GM18498 (cell line): ENCODE data around the gene SSBP1.
"Not testable (repeated sequence)": the region's sequence is repeated elsewhere in the genome, so short reads cannot be mapped to it uniquely, and the experiment has no call there.

Experiments
- ATAC-seq: cut with Tn5 transposase; IDR thresholded peaks from one replicate; pipeline ENCODE4 v1.9.1; 2021; ENCODE audit warnings: mild to moderate bottlenecking, moderate library complexity; ENCODE audit not compliant: unreplicated experiment

SSBP1 gene

DNA sequence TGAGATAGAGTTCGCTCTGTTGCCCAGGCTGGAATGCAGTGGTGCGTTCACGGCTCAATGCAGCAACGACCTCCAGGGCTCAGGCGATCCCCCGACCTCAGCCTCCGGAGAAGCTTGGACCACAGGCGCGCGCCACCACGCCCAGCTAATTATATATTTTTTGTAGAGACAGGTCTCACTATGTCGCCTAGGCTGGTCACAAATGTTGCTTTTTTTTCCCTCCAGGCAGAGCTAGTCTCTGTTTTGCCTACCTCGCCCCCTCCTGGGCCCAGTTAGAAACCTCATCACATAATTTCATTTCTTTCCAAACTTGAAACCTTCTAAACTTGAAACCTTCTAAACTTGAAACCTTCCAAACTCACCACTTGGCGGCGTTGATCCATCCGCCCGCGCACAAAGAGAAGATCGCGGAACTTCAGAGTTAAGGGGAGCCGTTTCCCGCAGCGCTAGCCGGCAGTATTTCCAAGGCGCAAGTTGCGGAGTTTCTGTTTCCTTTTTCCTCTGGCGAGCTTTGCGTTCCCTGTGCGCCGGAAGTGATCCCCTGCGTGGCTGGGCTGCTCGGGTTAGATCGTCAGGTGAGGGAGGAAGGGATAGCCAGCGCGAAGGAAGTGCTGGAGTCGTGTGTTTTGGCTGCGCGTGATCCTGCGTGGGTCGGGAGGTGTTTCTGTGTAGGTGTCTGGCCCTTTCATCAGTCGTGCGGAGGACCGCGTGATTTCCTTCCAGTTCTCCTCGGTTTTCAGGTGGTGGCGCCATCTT lies at the start of gene SSBP1:
SSBP1 (plus strand) TSS at position 523 of the 756 bp plus-strand sequence. CDS start 809 bp downstream, outside the sequence.
- peak; percentile 93 for ATAC-seq

GRCh38 chr7:141689072-141689825 lies 48.9 kb upstream of the SSBP1 start:
- ATAC-seq = not testable (repeated sequence)

DNA sequence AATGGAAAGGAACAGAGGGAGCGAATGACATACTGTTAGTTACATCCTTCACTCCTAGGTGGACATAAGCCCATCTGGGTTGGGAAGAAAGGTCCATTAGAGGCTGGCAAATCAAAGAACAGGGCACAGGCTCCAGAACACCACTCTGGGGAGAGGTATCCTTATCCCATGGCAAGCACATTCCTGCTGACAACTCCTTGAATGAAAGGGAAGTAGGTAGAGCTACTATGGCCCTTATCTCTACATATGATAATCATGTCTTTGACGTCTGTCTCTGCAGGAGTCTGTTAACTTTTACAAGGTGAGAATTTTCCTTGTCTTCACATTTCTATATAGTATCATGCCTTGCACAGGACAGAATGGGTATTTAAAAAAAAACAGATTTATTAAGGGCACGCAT lies 46.6 kb upstream of the SSBP1 start:
- ATAC-seq = no peak

DNA sequence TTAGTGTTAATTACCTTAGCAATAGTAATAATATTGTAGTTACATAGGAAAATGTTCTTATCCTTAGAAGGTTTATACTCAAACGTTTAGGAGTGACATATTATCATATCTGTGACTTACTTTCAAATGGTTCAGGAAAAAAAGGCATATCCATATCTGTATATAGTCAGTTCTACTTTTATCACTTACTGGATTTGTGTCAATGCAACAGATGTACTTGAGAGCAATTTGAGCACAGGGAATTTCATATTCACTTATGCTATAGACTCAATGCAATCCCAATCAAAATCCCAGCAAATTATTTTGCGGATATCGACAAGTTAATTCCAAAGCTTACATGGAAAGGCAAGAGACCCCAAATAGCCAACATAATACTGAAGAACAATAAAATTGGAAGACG lies 46.2 kb upstream of the SSBP1 start:
- no peak for ATAC-seq

GRCh38 chr7:141693082-141693481 lies 45.1 kb upstream of the SSBP1 start:
- ATAC-seq = no peak

GRCh38 chr7:141695803-141696289 lies 42.3 kb upstream of the SSBP1 start:
- no peak for ATAC-seq

- no peak for ATAC-seq
These were observed 41.8 kb upstream of the SSBP1 start for GRCh38 chr7:141696348-141696747.

- ATAC-seq = no peak
These were observed 40.8 kb upstream of the SSBP1 start for GRCh38 chr7:141697211-141697871.

GRCh38 chr7:141698247-141699015 lies 39.7 kb upstream of the SSBP1 start:
- ATAC-seq = no peak

GRCh38 chr7:141699860-141700259 lies 38.3 kb upstream of the SSBP1 start:
- ATAC-seq = no peak

DNA sequence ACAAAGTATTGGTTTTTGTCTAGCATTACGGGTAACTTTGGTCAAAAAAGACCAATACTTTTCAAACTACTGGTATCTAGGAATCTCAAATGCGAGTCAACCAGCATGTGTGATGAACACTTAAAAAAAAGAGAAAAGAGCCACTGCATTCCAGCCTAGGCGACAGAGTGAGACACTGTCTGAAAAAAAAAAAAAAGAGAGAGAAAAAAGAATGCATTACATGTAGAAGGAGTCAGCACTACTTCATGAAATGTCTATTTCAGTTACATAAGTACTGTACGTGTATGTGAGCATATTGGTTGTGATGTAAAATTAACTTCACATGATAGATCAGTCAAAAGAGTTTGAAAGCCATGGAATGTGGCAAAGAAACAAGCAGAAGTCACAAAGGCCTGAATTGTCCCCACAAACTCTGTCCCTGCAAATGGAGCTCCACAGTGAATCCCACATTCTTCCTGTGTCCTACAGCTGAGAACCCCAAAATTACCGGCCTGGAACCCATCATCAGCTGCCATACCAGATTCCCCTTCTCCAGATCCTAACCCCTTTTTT lies 37.8 kb upstream of the SSBP1 start:
- ATAC-seq = no peak

GRCh38 chr7:141700848-141701371 lies 37.2 kb upstream of the SSBP1 start:
- ATAC-seq = no peak

- ATAC-seq = peak; percentile 87
These were observed 36.6 kb upstream of the SSBP1 start for GRCh38 chr7:141701489-141702046.

DNA sequence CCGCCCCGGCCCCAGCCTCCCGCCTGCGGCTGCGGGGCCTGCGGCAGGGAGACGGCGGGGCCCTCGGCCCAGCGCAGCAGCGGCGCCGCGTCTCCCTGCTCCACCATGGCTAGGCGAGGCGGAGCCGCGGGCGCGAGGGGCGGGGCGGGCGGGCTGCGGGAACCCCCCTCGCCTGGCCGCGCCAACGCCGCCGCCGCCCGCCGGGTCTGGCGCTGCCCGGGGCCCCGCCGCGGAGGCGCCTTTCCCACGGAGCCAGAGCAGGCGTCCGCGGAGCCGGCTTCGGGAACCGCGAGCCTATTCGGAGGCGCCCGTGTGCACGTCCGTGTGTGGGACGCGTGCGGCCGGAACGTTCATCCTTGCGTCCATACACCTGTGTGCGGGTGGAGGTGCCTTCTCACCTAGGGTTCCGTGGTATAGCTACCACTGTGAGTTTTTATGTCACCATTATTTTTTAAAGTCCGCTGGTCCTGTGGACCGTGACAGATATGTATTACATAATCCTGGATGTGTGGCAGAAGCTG lies 36.1 kb upstream of the SSBP1 start, which contains the start of gene DENND11:
DENND11 (minus strand) TSS at position 120 of the 521 bp plus-strand sequence; CDS start at position 107, 13 bp downstream.
- peak; percentile 83 for ATAC-seq

DNA sequence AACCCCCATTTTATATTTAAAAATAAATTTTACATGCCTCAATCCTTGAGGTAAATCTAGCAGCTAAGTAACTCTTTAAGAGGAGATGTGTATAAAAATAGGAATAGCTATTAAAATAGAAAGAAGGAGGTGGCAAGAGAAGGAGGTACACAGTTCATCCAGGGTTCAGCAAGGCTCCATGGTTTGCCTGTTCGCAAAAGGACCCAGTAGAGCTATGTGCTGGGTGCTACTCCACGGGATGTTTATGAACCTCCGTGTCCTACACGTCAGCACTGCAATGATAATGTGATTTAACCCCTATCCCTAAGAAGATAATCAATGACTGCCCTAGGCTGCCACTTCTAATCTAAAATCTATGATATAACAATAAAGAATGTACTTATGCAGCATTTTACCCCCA lies 35.3 kb upstream of the SSBP1 start:
- no peak for ATAC-seq

DNA sequence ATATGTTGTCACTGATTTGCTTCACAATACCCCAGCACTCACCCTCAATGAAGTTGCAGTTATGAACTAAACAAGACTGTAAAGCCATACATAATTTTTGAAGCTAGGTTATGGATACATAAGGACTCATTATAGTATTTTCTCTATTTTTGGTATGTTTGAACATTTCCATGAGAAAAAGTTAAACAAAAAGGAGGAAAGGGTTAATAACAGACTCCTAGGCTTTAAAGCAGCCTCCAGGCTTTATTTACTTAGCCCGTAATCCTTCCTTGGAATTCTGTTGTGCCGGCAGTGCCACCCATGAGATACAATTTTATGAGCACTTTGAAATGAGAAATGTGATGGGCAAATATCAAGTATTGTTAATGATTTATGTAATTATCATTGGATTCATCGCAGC lies 34.0 kb upstream of the SSBP1 start:
- no peak for ATAC-seq

GRCh38 chr7:141704741-141705140 lies 33.4 kb upstream of the SSBP1 start:
- no peak for ATAC-seq

- no peak for ATAC-seq
These were observed 31.7 kb upstream of the SSBP1 start for GRCh38 chr7:141706239-141707064.

DNA sequence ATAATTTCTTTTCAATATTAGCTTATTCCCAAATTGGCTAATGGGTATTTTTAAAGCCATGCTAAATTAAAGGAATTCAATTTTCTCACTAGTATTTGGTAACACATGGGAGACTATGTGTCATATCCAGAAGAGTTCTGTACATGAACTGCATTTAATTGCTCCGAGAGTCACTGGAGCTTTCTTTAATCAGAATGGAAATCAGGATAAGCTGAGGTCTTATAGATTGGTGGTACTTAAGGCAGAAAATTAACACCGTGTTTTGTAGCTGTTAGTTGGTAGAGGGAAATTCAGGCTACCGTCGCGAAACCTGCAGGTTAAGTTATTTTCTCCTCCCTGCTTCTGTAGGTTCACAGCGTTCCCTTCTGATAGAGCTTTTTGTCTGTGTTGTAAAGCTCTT lies 29.8 kb upstream of the SSBP1 start, which contains the start of gene WEE2:
WEE2 (plus strand) TSS at position 3 of the 400 bp plus-strand sequence. CDS start 406 bp downstream, outside the sequence.
- ATAC-seq = no peak
